ENCODE data around the gene MSI2.

DNA sequence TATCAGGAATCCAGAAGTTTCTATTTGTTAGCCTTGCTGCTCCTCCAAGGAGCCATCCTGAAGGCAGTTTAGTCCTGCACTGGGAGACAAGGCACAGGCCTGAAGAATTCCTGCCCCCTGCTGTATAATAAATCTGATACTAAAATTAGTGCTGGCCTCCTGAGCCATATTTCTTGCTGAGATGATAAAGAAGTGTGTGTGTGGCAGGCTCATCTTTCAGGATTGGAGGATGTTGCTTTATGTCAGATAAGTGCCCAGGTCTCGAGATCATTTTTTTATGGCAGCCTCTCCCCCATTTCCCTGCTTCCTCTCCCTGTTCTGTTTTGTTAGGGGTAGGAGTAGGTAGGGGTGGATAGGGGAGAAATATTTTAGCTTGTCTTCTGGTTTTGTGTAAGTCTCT, 26.0 kb downstream of the MSI2 start:
- TF ChIP-seq, protein P1, sequence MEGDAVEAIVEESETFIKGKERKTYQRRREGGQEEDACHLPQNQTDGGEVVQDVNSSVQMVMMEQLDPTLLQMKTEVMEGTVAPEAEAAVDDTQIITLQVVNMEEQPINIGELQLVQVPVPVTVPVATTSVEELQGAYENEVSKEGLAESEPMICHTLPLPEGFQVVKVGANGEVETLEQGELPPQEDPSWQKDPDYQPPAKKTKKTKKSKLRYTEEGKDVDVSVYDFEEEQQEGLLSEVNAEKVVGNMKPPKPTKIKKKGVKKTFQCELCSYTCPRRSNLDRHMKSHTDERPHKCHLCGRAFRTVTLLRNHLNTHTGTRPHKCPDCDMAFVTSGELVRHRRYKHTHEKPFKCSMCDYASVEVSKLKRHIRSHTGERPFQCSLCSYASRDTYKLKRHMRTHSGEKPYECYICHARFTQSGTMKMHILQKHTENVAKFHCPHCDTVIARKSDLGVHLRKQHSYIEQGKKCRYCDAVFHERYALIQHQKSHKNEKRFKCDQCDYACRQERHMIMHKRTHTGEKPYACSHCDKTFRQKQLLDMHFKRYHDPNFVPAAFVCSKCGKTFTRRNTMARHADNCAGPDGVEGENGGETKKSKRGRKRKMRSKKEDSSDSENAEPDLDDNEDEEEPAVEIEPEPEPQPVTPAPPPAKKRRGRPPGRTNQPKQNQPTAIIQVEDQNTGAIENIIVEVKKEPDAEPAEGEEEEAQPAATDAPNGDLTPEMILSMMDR (IDR thresholded peaks at IDR 0.05) = no peak
- TF ChIP-seq POLR2A (IDR thresholded peaks at IDR 0.05) = no peak

Data from thyroid gland (tissue), 4 donors.